ENCODE results near the gene ADGB.

- TF ChIP-seq ZFP90 (CRISPR knock-in tag; IDR thresholded peaks at IDR 0.05; ENCODE audit: borderline replicate concordance) (no peak), ZNF567 (CRISPR knock-in tag; IDR thresholded peaks at IDR 0.05; ENCODE audit: borderline replicate concordance) (no peak), POLR2AphosphoS5 (IDR thresholded peaks at IDR 0.05; ENCODE audit: low read depth, low read length) (no peak), HNRNPUL1 (IDR thresholded peaks at IDR 0.05; ENCODE audit: low read depth, low read length) (no peak)
- TF ChIP-seq, protein P1, sequence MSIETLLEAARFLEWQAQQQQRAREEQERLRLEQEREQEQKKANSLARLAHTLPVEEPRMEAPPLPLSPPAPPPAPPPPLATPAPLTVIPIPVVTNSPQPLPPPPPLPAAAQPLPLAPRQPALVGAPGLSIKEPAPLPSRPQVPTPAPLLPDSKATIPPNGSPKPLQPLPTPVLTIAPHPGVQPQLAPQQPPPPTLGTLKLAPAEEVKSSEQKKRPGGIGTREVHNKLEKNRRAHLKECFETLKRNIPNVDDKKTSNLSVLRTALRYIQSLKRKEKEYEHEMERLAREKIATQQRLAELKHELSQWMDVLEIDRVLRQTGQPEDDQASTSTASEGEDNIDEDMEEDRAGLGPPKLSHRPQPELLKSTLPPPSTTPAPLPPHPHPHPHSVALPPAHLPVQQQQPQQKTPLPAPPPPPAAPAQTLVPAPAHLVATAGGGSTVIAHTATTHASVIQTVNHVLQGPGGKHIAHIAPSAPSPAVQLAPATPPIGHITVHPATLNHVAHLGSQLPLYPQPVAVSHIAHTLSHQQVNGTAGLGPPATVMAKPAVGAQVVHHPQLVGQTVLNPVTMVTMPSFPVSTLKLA (IDR thresholded peaks at IDR 0.05): no peak
Observed at GRCh38 chr6:146739696-146740095, 140.9 kb downstream of the ADGB start.

Measured in HepG2 (cell line).